BLaER1 (cell line): ENCODE data around the gene SYNJ2.

ENCODE experiments used
- H3K27ac ChIP-seq: shearing (Covaris generic); formaldehyde crosslinking; 2 replicates; pipeline ENCODE4 v1.8.1; 2022
- H3K27me3 ChIP-seq: shearing (Covaris generic); formaldehyde crosslinking; 2 replicates; pipeline ENCODE4 v1.8.1; 2022
- H3K36me3 ChIP-seq: shearing (Covaris generic); formaldehyde crosslinking; 2 replicates; pipeline ENCODE4 v1.8.1; 2022
- H3K4me1 ChIP-seq: shearing (Covaris generic); formaldehyde crosslinking; 2 replicates; pipeline ENCODE4 v1.8.1; 2022
- H3K4me2 ChIP-seq: shearing (Covaris generic); formaldehyde crosslinking; 2 replicates; pipeline ENCODE4 v1.8.1; 2022
- H3K4me3 ChIP-seq: shearing (Covaris generic); formaldehyde crosslinking; 2 replicates; pipeline ENCODE4 v1.8.1; 2022
- H3K9ac ChIP-seq: shearing (Covaris generic); formaldehyde crosslinking; 2 replicates; pipeline ENCODE4 v1.8.1; 2022
- H3K9me3 ChIP-seq: shearing (Covaris generic); formaldehyde crosslinking; 2 replicates; pipeline ENCODE4 v1.8.1; 2022
- H4K20me1 ChIP-seq: shearing (Covaris generic); formaldehyde crosslinking; 2 replicates; pipeline ENCODE4 v1.8.1; 2022
- Cebpa-rat ChIP-seq: shearing (Covaris generic); IDR thresholded peaks from 2 replicates; pipeline ENCODE4 v1.8.1; 2022

The SYNJ2 gene

DNA sequence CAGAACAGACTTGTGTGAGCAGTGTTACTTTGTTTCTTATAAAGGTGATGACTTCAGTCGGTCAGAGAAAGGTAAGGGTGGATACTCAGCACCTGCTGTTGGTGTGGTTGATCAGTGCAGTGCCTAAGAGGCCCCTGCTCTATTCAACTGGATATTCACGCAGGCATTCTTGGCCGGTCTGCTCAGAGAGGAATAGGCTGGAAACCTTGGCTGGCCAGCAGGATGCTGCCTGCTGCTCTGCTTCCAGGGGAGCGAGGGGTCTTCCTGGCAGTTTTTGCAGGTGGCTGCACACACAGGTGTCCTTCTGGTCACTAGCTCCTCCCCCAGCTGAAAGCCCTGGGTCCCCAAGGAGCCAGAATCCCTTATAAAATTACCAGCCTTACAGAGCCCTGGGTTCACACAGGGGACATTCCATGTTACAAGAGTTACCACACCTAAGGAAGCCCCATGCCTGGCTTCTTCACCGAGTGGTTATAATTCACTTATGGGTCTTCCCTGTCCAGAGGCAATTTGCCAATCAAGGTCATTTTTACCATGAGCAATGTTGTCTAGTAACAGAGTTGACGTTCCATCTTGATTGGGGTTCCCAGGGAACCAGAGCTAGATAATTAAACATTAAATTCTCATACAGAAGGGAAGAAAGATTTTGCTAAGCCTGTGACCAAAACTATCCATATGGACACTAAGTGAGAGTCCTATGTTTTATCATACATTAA is 16.4 kb downstream of the SYNJ2 start:
- H3K4me1 ChIP-seq: peaks cover 27% of the 10 kb centered on the region
- no peak overlapping the region for H3K27ac ChIP-seq
- H4K20me1 ChIP-seq: no peaks in the 10 kb centered on the region
- H3K36me3 ChIP-seq: 0 out of 2 replicates have a peak, but pooled peaks cover 4% of the 10 kb centered on the region
- H3K4me3 ChIP-seq: no peak overlapping the region
- peak overlapping the region; percentile 11; the same call in 1 of the 2 replicates for H3K4me2 ChIP-seq
- no peaks in the 10 kb centered on the region for H3K9me3 ChIP-seq
- no peaks in the 10 kb centered on the region for H3K27me3 ChIP-seq
- H3K9ac ChIP-seq: no peak overlapping the region
- TF ChIP-seq Cebpa-rat: no peak

DNA sequence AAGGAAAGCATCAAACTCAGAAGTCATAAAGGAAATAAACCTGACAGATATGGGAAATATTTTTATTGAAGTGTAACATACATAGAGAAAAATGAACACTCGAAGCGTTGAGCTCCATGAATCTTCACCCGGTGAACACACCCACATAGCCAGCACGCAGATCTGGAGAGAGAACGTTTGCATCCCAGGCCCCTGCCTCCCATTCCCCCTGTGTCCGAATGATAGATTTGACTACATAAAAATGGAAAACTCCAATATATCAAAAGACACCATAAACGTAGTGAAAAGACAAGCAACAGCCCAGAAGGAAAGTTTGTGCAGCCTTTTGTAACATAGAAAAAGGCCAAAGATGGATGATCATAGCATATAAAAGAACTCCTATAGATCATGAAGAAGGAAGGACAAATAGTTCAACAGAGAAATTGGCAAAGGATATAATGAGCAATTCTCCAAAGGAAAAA is 17.1 kb downstream of the SYNJ2 start:
- Histone ChIP-seq H4K20me1 (no peaks in the 10 kb centered on the region), H3K36me3 (0 out of 2 replicates have a peak, but pooled peaks cover 4% of the 10 kb centered on the region), H3K4me3 (no peak overlapping the region), H3K4me2 (no peak overlapping the region), H3K27me3 (no peaks in the 10 kb centered on the region), H3K27ac (no peak overlapping the region), H3K9ac (no peak overlapping the region), H3K4me1 (peaks cover 34% of the 10 kb centered on the region), H3K9me3 (no peaks in the 10 kb centered on the region)
- TF ChIP-seq Cebpa-rat: no peak

DNA sequence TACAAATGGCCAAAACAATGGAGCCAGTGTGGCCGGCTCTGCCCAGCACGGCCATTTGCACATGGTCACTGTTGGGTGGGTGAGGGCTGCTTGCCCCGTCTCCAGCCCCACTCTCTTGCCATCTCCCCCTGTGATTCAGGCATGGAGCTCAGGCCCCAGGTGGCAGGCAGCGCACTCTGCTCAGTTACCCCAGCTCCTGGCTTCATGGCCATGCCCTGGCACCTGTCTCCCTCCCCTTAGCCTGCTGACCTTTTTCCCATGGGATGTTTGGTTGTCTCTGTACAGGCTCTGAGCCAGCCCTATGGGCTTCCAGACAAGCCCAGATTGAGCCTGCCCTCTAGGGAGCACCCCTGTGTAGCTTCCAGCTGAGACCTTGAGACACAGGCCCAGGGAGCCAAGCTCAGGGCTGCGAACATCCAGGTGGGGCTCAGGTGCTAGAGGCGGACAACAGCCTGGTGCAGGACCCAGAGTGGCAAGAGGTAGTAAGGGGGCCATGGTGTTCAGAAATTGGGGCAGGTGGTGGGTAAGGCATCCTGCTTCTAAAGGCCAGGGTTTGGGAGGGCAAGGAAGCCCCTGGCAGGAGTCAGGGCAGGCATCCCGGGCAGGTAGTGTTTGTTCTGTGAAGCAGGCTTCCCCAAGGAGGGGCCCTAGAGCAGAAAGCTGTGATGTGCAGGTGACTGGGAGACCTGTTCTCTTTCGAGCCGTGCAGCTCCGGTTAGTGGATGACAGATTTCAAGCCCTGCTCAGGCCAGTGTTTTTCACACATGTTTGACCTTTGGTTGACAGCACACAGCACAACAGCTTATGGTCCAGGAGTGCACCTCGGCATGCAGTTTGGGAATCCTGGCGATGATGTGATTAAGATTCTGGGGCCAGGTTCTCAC is 17.7 kb downstream of the SYNJ2 start:
- Histone ChIP-seq H3K9ac (no peak overlapping the region), H3K4me1 (peaks cover 41% of the 10 kb centered on the region), H3K4me3 (no peak overlapping the region), H3K4me2 (peak overlapping the region; percentile 16), H3K27me3 (no peaks in the 10 kb centered on the region), H4K20me1 (no peaks in the 10 kb centered on the region), H3K9me3 (no peaks in the 10 kb centered on the region), H3K36me3 (0 out of 2 replicates have a peak, but pooled peaks cover 4% of the 10 kb centered on the region), H3K27ac (no peak overlapping the region)
- no peak for TF ChIP-seq Cebpa-rat

DNA sequence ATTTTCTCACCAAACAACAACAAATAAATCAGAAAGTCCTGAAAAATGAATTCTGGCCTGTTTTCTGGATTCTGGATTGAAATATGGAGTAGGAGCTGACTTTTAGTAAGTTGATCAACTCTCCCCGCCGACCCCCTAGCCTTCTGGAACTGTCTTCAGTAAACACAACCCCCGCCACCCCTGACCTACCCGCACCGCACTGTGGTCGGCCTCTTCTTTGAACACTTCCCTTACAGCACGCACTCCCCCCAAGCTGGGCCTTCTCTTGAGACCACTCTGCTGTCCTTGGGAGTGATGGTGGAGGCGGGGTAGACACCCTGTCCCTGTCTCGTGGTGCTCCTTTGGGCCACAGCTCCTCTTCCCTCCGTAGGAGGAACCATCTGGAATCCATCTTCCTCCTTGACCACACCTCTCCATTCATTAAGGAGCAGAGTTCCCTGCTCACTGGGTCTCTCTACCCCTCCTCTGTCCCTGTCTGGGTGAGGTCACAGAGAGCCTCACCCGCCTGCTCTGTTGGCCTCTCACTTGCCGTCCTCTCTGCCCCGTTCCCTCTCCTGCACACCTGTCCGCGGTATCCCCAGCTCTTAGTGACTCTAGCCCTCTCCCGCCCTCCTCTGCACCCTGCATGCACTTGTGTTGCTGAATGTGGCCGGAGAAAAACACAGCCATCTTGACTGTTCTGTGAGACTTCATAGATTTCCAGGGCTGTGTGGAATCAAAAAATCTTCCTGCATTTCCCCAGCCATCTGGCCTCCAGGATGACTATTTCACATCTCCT is 19.1 kb downstream of the SYNJ2 start:
- Histone ChIP-seq H3K27ac (no peak overlapping the region), H3K4me1 (peaks cover 42% of the 10 kb centered on the region), H4K20me1 (no peaks in the 10 kb centered on the region), H3K9me3 (no peaks in the 10 kb centered on the region), H3K27me3 (no peaks in the 10 kb centered on the region), H3K4me3 (no peak overlapping the region), H3K4me2 (no peak overlapping the region), H3K9ac (no peak overlapping the region), H3K36me3 (0 out of 2 replicates have a peak, but pooled peaks cover 4% of the 10 kb centered on the region)
- TF ChIP-seq Cebpa-rat: no peak

DNA sequence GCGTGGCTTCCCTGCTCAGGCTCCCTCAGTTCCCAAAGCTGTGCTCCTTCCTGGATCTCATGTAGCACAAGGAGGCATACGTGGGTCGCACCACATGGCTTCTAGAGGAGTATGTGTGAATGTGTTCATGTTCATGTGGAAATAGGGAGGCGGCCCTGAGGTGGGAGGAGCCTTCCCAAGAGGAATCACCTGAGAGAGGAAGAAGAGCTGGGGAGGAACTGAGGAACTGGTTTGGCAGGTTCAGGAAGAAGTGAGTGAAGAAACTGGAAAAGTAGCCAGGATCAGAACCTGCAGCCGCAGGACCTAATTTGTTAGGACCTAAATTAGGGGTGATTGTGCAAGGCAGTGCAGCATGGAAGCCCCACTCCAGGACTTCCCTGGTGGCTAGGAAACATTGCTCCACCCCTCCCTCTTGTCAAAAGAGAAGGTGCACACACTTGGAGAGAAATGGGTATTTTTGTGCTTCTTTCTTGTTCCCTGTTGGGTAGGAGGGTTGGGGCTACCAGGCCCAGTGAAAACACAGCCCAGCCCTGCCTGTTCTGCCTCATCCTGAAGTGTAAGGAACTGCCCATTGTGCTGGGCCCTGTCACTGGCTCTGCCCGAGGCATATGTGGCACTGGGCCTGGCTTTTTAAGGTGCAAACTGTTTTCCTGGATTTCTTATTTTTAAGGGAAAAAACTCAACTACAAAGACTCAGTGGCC is 20.7 kb downstream of the SYNJ2 start:
- H3K36me3 ChIP-seq: 0 out of 2 replicates have a peak, but pooled peaks cover 4% of the 10 kb centered on the region
- H3K4me1 ChIP-seq: peaks cover 34% of the 10 kb centered on the region
- H3K27ac ChIP-seq: no peak overlapping the region
- no peak overlapping the region for H3K9ac ChIP-seq
- no peaks in the 10 kb centered on the region for H3K27me3 ChIP-seq
- TF ChIP-seq Cebpa-rat: no peak
- H3K4me2 ChIP-seq: peak overlapping the region; percentile 59
- H3K4me3 ChIP-seq: no peak overlapping the region
- no peaks in the 10 kb centered on the region for H3K9me3 ChIP-seq
- no peaks in the 10 kb centered on the region for H4K20me1 ChIP-seq

DNA sequence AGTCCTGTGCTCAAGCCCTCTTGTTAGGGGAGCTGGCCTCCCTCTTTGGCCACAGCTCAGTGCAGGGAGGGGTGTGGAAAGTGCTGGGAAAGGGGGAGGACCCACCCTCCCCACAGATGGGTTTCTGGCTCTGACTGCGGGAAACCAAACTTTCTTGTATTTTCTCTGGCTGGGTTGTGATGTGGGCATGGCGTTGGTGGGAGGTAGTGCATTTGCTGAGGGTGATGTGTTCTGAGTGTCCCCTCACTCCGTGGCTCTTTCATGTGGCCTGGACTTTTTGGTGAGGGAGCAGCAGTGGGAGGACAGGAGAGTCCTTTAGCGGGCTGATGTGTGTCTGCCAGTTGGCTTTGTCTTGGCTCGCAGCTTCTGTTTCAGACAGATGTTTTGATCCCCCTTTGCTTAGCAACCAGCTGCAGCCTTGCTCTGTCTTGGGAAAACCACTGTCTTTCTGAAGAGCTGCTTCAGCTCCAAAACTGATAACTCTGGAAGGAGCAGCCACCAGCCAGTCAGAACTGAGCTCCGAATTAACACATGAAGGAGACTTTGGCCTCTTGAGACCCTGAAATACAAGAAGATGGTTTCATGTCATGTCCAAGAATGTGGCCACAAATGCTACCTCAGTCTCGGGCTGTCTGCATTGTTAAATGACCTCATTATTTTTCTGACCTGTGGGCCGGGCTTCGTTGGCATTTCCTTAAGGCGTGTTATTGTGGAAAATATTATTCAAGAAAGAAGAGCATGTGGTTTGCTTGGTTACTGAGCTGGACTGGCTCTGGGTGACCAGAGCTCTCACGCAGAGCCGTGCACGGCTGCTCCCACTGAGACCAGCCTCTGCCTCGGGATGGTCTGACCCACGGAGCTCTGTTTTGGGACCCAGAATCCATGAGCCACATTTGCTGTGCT is 21.5 kb downstream of the SYNJ2 start:
- Histone ChIP-seq H3K4me3 (no peak overlapping the region), H3K27me3 (no peaks in the 10 kb centered on the region), H3K36me3 (0 out of 2 replicates have a peak, but pooled peaks cover 4% of the 10 kb centered on the region), H4K20me1 (no peaks in the 10 kb centered on the region), H3K9ac (no peak overlapping the region), H3K27ac (no peak overlapping the region), H3K4me2 (peak overlapping the region; percentile 59), H3K9me3 (no peaks in the 10 kb centered on the region), H3K4me1 (peaks cover 29% of the 10 kb centered on the region)
- TF ChIP-seq Cebpa-rat: no peak

DNA sequence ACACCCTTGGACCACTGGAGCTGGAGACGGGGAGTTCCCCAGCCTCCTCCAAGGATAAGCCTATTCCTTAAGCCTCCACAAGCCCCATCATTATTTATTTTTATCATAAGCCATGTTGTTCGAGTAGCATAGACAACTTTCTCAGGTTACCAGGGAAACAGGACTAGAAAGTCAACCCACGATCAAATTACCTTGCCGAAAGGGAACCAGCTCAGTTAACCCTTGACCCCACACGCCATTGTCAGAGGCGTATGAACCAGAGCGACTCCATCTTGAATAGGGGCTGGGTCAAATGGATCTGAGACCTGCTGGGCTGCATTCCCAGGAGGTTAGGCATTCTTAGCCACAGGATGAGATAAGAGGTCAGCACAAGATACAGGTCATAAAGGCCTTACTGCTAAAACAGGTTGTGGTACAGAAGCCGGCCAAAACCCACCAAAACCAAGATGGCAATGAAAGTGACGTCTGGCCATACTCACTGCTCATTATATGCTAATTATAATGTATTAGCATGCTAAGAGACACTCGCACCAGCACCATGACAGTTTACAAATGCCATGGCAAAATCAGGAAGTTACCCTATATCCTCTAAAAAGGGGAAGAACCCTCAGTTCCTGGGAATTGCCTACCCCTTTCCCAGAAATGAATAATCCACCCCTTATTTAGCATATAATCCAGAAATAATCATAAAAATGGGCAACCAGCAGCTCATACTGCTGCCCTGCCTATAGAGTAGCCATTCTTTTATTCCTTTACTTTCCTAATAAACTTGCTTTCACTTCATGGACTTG is 22.4 kb downstream of the SYNJ2 start:
- Histone ChIP-seq H3K4me2 (peak overlapping the region; percentile 59), H4K20me1 (no peaks in the 10 kb centered on the region), H3K36me3 (0 out of 2 replicates have a peak, but pooled peaks cover 4% of the 10 kb centered on the region), H3K9ac (no peak overlapping the region), H3K27ac (no peak overlapping the region), H3K27me3 (no peaks in the 10 kb centered on the region), H3K4me3 (no peak overlapping the region), H3K9me3 (no peaks in the 10 kb centered on the region), H3K4me1 (peaks cover 28% of the 10 kb centered on the region)
- TF ChIP-seq Cebpa-rat: no peak

DNA sequence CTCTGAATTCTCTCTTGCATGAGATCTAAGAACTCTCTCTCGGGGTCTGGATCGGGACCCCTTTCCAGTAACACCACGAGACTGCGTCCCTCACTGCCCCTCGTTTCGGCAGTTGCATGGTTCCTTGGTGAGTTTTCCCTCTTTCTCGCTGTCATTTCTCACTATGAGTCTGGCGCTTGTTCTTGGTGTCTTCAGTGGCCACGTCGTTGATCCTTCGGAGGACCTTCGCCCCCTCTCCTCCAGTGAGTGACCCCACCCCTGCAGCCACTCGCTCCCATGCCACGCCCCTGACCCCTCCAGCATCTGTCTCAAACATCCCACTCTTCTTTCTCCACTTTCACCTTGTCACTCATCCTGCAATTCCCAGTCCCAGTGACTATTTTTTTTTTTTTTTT is 23.0 kb downstream of the SYNJ2 start:
- no peak overlapping the region for H3K27ac ChIP-seq
- H3K27me3 ChIP-seq: no peaks in the 10 kb centered on the region
- TF ChIP-seq Cebpa-rat: no peak
- no peaks in the 10 kb centered on the region for H3K9me3 ChIP-seq
- no peak overlapping the region for H3K9ac ChIP-seq
- H3K4me3 ChIP-seq: no peak overlapping the region
- H3K36me3 ChIP-seq: 0 out of 2 replicates have a peak, but pooled peaks cover 4% of the 10 kb centered on the region
- no peak overlapping the region for H3K4me2 ChIP-seq
- H4K20me1 ChIP-seq: no peaks in the 10 kb centered on the region
- H3K4me1 ChIP-seq: peaks cover 28% of the 10 kb centered on the region
